HepG2 (cell line): ENCODE data around the gene VSNL1. TPM values are rescaled to one million over a fixed set of nuclear protein-coding genes. Genes with fewer than 3 reads are reported as not detected.

Experiments used
- ARHGAP35 ChIP-seq: sonication (generic); formaldehyde crosslinking; IDR thresholded peaks from 2 replicates; pipeline ENCODE4 v1.9.0; 2022; ENCODE audit warnings: mild to moderate bottlenecking, inconsistent platforms, moderate library complexity, missing genetic modification reagents, borderline replicate concordance
- ATF1 ChIP-seq: IDR thresholded peaks from 2 replicates; pipeline ENCODE4 v1.6.1; 2016; ENCODE audit warnings: mild to moderate bottlenecking, control low read depth
- FOXP4 ChIP-seq: sonication (generic); formaldehyde crosslinking; IDR thresholded peaks from 2 replicates; pipeline ENCODE4 v1.4.0; 2020; ENCODE audit warnings: missing genetic modification reagents
- KDM6A ChIP-seq: IDR thresholded peaks from 2 replicates; pipeline ENCODE4 v1.6.1; 2016; ENCODE audit warnings: low read depth
- KLF9 ChIP-seq: IDR thresholded peaks from 2 replicates; pipeline ENCODE4 v1.6.1; 2016; ENCODE audit warnings: low read depth
- NFKB2 ChIP-seq: sonication (generic); formaldehyde crosslinking; IDR thresholded peaks from 2 replicates; pipeline ENCODE4 v1.4.0; 2020; ENCODE audit warnings: missing genetic modification reagents, borderline replicate concordance
- RELA ChIP-seq: sonication (generic); formaldehyde crosslinking; IDR thresholded peaks from 2 replicates; pipeline ENCODE4 v1.4.0; 2020; ENCODE audit warnings: missing genetic modification reagents
- SATB2 ChIP-seq: sonication (generic); formaldehyde crosslinking; IDR thresholded peaks from 2 replicates; pipeline ENCODE4 v1.5.0; 2020; ENCODE audit warnings: missing genetic modification reagents
- SMYD3 ChIP-seq: sonication (generic); formaldehyde crosslinking; IDR thresholded peaks from 2 replicates; pipeline ENCODE4 v1.8.1; 2023; ENCODE audit warnings: mild to moderate bottlenecking, missing genetic modification reagents
- ZBTB34 ChIP-seq: sonication (generic); formaldehyde crosslinking; IDR thresholded peaks from 2 replicates; pipeline ENCODE4 v1.8.0; 2022; ENCODE audit warnings: mild to moderate bottlenecking, missing genetic modification reagents
- ZFP91 ChIP-seq: sonication (generic); formaldehyde crosslinking; IDR thresholded peaks from 2 replicates; pipeline ENCODE4 v1.9.0; 2022; ENCODE audit warnings: missing genetic modification reagents, mild to moderate bottlenecking, borderline replicate concordance
- ZNF282 ChIP-seq: fragments of 450-650 bp; IDR thresholded peaks from 2 replicates; pipeline ENCODE4 v1.6.1; 2018; ENCODE audit not compliant: partially characterized antibody
- ZNF367 ChIP-seq: sonication (generic); formaldehyde crosslinking; IDR thresholded peaks from 2 replicates; pipeline ENCODE4 v1.4.0; 2020; ENCODE audit warnings: missing genetic modification reagents, borderline replicate concordance
- ZNF672 ChIP-seq: sonication (generic); formaldehyde crosslinking; IDR thresholded peaks from 2 replicates; pipeline ENCODE4 v1.8.1; 2022; ENCODE audit warnings: missing genetic modification reagents
- ZNF747 ChIP-seq: sonication (generic); formaldehyde crosslinking; IDR thresholded peaks from 2 replicates; pipeline ENCODE4 v1.8.1; 2023; ENCODE audit warnings: missing genetic modification reagents, mild to moderate bottlenecking, borderline replicate concordance
- ZSCAN21 ChIP-seq: sonication (generic); formaldehyde crosslinking; IDR thresholded peaks from 2 replicates; pipeline ENCODE4 v1.8.0; 2022; ENCODE audit warnings: mild to moderate bottlenecking, missing genetic modification reagents, moderate library complexity, borderline replicate concordance
- polyA plus RNA-seq, 8 experiments: library from polyadenylated mRNA; depleted of rRNA in 3 of 8; stranded (reverse) in 7 of 8; unstranded in 1 of 8; fragments of >200 nt; fragmentation: Illumina TruSeq in 4 of 8; extraction: Trizol in 4 of 8; gene quantifications; 2 replicates each; pipeline versions ENCODE4 v1.2.1 to v1.2.3, GENCODE V29; 2011 to 2016; ENCODE audit warnings: low read depth in 4 of 8, missing spikeins in 1 of 8, mixed read lengths in 1 of 8; ENCODE audit not compliant: insufficient read depth in 1 of 8
- total RNA-seq, 5 experiments: library from RNA; depleted of rRNA; stranded (reverse); fragments of >200 nt; fragmentation: Illumina TruSeq; extraction: Trizol; gene quantifications; 2 replicates each; pipeline ENCODE4 v1.2.3, GENCODE V29; 2016; ENCODE audit warnings: low read depth in 1 of 5
- TF ChIP-seq, protein P1 (sequence below): sonication (generic); formaldehyde crosslinking; IDR thresholded peaks from 2 replicates; pipeline ENCODE4 v1.4.0; 2020; ENCODE audit warnings: missing genetic modification reagents
- TF ChIP-seq, protein P2 (sequence below): IDR thresholded peaks from 2 replicates; pipeline ENCODE4 v1.6.1; 2016; ENCODE audit warnings: control low read depth
- TF ChIP-seq, protein P3 (sequence below): sonication (generic); formaldehyde crosslinking; IDR thresholded peaks from 2 replicates; pipeline ENCODE4 v1.4.0; 2020; ENCODE audit warnings: missing genetic modification reagents
- TF ChIP-seq, protein P4 (sequence below): sonication (generic); formaldehyde crosslinking; IDR thresholded peaks from 2 replicates; pipeline ENCODE4 v1.4.0; 2020; ENCODE audit warnings: low read depth, mild to moderate bottlenecking, missing genetic modification reagents

The VSNL1 gene
- total and polyA plus RNA-seq, 2 of the 13 experiments (the other 11 are each of a cell fraction or from before 2014, with no cell fraction given), result 63.2 to 95.9 TPM

GRCh38 chr2:17593841-17594491, 53.5 kb downstream of the VSNL1 start (continued):
- TF ChIP-seq ZBTB34 (CRISPR knock-in tag) (no peak; the same call in 1 of the 2 replicates), NFKB2 (CRISPR knock-in tag) (no peak), ZNF747 (CRISPR knock-in tag) (peak; percentile 68; the same call in 1 of the 2 replicates), RELA (0 out of 2 replicates have a peak, but pooled peaks have one; percentile 51), ZNF282 (no peak), ZFP91 (CRISPR knock-in tag) (no peak), ATF1 (CRISPR knock-in tag) (peak; percentile 88), KLF9 (peak; percentile 89; the same call in 1 of the 2 replicates), ZNF367 (no peak), SMYD3 (CRISPR knock-in tag) (peak; percentile 78; the same call in 1 of the 2 replicates), SATB2 (CRISPR knock-in tag) (no peak; the same call in 1 of the 2 replicates), ARHGAP35 (CRISPR knock-in tag) (0 out of 2 replicates have a peak, but pooled peaks have one; percentile 38), KDM6A (CRISPR knock-in tag) (peak; percentile 90), ZNF672 (CRISPR knock-in tag) (no peak), FOXP4 (CRISPR knock-in tag) (peak; percentile 94), ZSCAN21 (peak; percentile 57)
- TF ChIP-seq, protein P1, sequence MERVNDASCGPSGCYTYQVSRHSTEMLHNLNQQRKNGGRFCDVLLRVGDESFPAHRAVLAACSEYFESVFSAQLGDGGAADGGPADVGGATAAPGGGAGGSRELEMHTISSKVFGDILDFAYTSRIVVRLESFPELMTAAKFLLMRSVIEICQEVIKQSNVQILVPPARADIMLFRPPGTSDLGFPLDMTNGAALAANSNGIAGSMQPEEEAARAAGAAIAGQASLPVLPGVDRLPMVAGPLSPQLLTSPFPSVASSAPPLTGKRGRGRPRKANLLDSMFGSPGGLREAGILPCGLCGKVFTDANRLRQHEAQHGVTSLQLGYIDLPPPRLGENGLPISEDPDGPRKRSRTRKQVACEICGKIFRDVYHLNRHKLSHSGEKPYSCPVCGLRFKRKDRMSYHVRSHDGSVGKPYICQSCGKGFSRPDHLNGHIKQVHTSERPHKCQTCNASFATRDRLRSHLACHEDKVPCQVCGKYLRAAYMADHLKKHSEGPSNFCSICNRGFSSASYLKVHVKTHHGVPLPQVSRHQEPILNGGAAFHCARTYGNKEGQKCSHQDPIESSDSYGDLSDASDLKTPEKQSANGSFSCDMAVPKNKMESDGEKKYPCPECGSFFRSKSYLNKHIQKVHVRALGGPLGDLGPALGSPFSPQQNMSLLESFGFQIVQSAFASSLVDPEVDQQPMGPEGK (CRISPR knock-in tag), result peak; percentile 84
- TF ChIP-seq, protein P2, sequence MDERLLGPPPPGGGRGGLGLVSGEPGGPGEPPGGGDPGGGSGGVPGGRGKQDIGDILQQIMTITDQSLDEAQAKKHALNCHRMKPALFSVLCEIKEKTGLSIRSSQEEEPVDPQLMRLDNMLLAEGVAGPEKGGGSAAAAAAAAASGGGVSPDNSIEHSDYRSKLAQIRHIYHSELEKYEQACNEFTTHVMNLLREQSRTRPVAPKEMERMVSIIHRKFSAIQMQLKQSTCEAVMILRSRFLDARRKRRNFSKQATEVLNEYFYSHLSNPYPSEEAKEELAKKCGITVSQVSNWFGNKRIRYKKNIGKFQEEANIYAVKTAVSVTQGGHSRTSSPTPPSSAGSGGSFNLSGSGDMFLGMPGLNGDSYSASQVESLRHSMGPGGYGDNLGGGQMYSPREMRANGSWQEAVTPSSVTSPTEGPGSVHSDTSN, result peak; percentile 81
- TF ChIP-seq, protein P3, sequence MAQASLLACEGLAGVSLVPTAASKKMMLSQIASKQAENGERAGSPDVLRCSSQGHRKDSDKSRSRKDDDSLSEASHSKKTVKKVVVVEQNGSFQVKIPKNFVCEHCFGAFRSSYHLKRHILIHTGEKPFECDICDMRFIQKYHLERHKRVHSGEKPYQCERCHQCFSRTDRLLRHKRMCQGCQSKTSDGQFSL (CRISPR knock-in tag), result no peak
- TF ChIP-seq, protein P4, sequence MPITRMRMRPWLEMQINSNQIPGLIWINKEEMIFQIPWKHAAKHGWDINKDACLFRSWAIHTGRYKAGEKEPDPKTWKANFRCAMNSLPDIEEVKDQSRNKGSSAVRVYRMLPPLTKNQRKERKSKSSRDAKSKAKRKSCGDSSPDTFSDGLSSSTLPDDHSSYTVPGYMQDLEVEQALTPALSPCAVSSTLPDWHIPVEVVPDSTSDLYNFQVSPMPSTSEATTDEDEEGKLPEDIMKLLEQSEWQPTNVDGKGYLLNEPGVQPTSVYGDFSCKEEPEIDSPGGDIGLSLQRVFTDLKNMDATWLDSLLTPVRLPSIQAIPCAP, result no peak
